ENCODE results near the gene RAD23A. TPM values are rescaled to one million over a fixed set of nuclear protein-coding genes. Genes with fewer than 3 reads are reported as not detected.

RAD23A gene
- total RNA-seq, 1 experiment from 2014 or later: 185 TPM

DNA sequence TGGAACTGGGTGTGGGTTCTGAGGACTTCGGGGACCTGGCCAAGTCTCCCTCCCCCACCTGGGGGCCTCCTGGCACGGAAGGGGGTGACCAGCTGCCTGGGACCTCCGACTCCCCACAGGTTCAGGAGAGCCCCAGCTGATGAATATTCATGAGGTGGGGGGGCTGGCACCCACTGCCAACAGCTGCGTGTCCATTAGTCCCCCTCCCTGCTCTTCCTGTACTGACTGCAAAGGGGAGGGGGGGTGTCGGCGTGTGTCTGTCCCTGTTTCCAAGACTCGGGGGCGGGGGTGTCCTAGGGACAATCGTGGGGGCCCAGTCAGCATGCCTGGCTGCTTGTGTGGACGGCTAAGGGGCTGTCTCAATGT, 39.0 kb downstream of the RAD23A start:
- DNase-seq (ENCODE audit: low spot score): no peak

DNA sequence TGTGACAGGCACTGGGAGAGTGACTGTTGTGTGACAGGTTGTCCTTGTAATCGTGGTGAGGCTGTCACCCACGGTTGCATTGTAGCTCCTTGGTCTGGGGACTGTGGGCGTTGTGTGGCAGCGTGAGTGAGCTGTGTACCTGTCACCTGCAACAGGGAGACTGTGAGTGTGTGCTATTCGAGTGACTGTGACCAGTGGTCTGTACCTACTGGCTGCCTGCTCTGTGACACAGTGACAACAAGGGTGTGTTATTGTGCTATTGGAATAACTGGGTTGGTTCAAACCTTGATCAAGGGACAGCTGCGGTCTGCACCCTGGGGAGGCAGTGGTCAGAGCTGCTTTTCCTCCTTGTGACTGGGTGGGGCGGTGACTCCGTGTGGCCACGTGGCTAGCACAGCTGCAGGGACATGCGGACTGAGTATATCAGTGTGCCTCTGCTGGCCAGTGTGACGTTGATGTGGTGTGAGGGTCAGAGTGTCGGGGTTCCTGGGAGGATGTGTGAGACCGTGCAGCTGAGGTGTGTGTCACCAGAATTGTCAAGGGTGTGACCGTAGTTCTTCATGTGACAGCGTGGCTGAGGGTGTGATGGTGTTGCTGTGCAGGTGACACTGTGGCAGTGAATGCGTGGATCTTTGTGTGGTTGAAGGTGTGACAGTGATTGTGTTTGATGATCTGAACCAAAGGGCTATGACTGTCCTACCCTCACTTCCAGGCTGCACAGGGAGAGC, 39.6 kb downstream of the RAD23A start:
- peak; percentile 90 for DNase-seq (ENCODE audit: low spot score)

DNA sequence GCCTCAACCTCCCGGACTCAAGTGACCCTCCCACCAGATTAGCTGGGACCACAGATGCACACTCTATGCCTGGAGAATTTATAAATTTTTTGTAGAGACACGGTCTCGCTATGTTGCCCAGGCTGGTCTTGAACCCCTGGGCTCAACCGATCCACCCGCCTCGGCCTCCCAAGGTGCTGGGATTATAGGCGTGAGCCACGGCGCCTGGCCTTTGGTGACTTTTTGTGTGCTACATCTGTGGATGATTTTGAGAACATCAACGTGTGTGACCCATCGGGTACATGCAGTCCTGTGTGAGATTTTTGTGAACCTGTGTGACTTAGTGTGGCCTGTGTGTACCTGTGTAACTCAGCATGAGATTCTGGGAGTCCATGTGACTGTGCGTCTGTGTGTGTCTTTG, 41.1 kb downstream of the RAD23A start:
- no peak for DNase-seq (ENCODE audit: low spot score)

DNA sequence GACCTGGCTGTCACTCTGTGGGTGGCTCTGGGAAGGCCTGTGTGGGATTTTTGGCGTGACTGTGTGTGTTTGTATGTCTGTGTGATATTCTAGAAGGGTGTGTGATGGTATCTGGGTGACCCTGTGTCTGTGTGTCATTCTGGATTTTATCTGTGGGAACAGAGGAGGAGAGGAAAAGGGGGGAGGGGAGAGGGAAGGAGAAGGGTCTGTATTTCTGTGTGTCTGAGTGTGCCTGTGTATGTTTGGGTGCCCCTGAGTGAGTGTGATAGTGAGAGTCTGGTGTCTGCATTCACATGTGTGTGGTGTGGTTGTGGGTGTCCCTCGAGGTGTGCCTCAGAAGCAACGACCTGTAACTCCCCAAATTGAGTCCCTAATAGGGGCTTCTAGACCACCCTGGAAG, 41.5 kb downstream of the RAD23A start:
- no peak for DNase-seq (ENCODE audit: low spot score)

DNA sequence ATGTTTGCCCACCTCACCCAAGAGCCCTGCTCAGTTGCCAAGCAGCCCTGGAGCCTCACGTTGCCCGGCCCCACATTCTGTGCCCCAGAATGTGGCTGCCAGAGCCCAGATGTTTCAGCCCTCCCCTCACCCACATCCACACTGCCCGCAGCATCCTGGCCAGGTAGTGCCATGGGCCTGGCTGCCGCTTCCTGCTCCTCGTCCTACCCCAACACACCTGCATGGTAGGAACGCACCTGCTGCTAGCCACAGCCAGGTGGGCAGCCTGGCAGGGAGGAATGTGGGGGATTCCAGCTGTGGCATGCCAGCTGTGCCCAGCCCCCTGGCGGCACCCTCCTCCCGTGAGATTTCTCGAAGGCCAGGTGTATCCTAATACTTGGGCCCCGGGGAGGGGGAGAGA, 42.1 kb downstream of the RAD23A start:
- no peak for DNase-seq (ENCODE audit: low spot score)

DNA sequence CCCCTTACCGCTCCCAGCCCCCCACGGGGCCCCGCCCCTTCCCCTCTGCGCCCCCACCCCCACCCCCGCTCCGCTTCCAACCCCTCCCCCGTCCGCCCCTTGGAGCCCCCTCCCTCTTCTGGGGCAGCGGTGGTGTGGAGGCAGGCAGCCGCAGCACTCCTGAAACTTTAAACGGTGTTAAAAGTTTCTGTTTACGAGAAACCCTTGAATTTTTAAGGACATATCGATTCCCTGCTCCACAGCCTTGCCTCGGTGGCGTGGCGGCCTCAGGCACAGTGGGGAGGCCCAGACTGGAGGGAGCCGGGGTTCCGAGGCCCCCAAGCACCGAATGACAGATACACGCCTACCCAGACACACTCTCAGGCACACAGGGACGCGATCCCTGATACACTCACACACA, 44.8 kb downstream of the RAD23A start:
- no peak for DNase-seq (ENCODE audit: low spot score)

DNA sequence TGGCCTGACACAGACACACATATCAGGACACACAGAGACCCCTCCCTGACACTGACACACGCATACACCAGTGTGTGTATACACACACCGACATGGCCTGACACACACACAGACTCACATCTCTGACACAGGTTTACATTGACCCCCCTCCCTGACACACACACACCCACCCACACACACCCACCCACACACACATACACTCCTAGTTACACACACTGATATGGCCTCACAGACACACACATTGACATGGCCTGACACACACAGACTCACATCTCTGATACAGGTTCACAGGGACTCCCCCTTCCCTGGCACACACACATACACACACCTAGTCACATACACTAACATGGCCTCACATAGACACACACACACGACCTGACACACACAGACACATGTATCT, 45.2 kb downstream of the RAD23A start:
- no peak for DNase-seq (ENCODE audit: low spot score)

DNA sequence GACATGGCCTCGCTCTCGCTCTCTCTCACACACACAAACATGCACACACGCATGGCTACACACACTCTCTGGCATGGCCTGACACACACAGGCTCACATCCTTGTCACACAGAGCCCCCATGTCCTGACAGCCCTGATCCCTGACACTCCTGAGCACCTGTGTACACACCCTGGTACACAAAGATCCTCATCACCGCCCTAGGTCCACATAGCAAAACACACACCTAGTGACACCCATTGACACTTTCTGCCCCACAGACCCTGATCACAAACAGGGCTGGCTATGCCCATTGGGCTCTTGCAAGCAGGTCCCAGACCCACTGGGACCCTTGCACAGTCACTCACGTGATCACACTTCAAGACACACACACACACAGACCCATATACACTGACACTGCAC, 45.6 kb downstream of the RAD23A start:
- no peak for DNase-seq (ENCODE audit: low spot score)

DNA sequence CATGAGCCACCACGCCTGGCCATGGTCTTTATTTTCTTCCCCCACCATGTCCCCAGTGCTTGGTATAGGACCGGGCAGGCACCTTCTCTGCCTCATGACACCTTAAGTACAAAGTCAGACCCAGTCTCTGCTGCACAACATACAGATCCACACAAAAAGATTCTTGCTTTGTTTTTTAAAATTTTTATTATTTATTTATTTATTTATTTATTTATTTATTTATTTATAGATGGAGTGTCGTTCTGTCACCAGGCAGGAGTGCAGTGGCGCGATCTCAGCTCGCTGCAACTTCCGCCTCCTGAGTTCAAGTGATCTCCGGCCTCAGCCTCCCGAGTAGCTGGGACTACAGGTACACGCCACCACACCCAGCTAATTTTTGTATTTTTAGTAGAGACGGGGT, 47.1 kb downstream of the RAD23A start:
- no peak for DNase-seq (ENCODE audit: low spot score)

DNA sequence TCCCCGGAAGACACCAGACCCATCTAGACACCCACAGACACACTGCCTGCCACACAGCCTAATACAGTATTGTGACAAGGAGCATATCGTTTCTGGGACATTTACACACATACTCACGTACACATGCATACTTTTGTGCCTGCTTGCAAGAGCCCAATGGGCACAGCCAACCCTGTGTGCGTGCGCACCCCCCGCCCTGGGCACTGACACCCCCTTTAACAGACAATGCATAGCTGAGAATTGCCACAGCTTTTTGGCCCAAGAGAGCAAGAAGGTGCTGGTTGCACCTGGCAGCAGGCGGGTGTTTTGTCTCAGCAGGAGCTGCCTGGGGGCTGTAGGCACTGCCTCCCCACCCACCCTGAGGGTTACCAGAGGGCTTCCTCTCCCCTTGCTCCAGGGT, 47.9 kb downstream of the RAD23A start:
- DNase-seq (ENCODE audit: low spot score): no peak

DNA sequence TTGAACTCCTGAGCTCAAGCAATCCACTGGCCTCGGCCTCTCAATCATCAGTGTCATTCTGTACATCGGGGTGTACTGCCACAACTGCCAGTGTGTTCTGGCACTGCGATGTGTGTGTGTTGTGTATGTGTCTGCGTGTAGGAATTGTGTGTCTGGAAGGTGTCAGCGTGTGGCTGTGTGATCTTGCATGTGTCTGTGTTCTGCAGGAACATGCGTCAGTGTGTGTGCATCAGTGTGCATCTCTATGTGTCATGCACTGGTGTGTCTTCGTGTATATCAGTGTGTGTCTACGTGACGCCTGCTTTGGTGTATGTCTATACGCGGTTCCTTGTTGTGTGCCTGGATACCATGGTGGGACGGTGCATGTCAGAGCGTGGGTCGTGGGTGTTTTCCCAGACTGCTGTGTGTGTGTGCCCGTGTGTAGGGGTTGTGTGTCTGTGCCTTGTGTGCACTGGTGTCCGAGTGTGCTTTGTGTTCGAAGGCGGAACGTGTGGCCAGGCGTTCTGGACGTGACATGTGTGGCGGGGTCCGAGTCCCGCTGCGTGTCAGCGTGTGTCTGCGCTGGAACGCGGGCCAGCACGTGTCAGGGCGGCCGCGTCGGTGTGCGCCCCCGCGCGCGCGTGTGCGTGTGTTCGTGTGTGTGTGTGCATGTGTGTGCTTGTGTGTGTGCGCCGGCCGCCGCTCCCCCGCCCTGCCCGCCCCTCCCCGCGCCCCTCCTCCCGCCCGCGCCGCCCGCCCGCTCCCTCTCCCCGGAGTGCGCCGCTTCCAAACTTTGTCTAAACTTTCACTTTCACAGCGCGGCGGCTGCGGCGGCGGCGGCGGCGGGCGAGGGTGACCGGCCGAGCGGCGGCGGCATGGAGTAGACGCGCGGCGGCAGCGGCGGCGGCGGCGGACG, 49.3 kb downstream of the RAD23A start, which contains the start of gene NFIX:
Gene NFIX (plus strand): TSS at position 775 of the 895 bp plus-strand sequence. CDS start 363 bp downstream, outside the sequence.
- no peak for DNase-seq (ENCODE audit: low spot score)

DNA sequence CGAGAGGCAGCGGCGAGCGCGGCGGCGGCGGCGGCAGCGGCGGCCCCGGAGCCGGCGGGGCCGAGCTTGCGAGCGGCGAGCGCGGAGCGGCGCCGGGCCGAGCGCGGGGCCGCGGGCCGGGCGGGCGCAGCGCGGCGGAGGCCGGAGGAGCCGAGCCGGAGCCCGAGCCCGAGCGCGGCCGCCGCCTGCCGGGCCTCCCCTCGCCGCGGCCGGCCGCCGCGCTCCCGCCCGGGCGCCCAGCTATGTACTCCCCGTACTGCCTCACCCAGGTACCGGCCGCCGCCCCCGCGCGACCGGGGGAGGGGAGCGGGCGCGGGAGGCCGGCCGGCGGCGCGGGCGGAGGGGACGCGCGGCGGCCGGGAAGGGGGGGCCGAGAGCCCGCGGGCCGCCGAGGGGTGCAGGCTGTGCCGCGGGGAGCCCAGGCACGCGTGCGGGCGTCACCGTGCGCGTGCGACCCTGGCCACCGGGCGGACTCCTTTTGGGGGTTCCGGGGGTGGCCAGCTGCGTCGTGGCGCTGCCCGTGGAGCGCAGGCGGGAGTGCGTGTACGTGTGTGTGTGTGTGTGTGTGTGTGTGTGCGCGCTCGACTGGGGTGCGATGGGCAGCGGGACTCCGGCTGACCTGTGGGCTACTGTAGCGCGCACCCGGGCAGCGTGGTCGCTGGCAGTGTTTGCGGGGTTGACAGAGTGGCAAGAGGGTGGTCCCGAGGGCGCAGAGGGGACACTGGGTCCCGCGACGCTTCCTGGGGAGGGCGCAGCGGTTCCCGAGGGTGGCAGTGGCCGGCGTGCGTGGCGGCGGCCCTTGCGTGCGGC, 50.1 kb downstream of the RAD23A start:
- DNase-seq (ENCODE audit: low spot score): no peak

DNA sequence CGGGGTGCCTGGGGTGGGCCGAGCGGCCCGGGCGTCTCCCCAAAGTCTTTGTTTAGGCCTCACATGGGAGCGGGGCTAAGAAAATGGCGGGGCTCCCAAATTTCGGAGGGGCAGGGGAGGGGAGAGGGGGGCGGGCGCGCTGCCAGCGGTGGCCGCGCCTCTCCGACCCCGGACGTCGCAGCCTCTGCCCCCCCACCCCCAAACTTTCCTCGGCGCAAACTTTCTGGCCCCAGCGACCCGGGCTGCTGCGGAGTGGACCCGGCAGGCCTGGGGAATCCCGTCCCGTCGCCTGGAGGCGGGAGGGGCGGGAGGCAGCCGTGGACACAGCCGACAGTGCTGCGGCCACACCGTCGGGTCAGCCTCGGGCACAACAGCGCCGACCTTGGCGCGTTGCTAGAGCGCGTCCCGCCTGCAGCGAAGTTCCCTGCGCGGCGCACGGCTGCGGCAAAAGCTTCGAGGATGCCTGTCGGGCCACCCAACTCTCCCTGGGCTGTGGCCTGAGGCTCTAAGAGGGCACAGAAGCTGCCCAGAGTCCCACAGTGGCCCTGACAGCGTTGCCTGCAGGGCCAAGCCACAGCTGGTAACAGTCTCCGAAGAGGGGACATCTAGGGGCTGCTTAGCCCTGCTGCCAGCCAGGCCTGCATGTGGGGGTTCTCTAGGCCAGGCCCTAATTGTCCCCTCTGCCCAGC, 50.9 kb downstream of the RAD23A start:
- no peak for DNase-seq (ENCODE audit: low spot score)

DNA sequence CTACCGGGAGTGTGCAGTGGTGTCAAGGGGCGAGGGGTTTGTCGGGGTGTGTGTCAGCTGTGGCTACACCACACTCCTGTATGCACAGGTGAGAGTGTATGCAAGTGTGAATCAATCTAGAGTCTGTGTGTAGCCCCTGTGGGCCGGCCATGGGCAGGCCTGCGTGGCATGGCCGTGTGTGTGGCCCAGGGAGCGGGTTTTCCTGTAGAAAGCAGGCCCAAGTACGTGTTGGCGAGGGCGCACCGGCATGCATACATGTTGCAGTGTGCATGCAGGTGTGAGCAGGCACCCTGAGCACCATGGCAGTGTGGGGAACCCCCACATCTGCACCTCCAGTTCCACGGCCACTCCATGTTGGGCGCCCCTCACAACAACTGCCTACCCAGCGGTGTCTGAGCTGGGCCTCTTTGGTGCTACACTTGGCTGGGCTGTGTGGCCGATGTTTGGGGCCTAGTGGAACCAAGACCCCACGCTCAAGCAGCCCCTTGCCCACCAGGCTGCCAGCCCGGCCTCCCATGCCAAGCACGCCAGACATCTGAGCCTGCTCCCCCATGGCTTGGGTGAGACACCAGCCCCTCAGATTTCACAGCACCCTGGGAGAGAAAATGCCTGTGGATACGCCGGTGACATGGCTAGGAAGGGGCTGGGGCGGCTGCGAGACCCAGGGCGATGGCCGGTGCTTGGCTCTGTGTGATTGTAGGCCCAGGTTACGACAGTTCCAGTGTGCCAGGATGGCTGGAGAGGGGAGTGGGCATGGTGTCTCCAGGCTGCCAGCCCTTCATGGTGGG, 51.7 kb downstream of the RAD23A start:
- DNase-seq (ENCODE audit: low spot score): no peak

DNA sequence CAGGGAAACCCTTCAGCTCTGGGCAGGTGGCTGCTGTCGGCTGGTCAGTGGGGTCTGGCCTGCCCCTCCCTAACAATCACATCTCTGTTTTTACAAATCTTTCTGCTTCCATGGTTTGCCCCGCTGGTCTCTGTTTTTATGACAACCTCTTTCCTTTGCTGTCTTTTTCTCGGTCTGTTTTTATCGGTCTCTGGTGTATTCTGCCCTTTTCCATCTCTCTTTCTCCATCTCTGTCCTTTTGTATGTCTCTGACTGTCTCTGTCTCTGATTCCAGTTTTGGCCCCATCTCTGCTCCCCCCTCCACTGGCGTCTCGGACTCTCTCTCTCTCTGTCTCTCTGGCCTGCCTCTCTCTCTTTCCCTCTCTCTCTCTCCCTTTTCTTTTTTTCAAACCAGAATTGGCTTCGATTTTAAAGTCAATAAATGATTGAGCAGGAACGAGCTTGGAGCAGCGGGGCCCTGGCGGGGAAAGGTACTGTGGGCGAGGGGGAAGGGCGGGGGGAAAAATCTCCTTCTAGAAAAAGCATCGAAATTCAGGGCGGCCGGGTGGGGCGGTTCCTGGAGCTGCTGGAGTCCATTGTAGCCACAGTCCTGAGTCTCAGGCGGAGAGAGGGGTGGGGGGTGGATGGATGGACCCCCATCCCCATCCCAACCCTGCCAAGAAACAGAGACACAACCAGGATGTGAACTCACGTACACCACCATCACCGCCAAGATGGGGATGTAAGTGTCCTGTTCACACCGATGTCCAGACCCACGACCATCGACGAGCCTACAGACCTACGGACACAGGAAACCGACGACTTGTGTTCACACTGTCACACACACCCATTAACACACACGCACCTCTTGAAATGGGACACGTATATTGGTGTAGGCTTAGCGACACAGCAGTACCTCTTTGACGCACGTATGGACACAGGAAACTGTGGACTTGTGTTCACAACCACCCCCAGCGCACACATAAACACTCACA, 52.6 kb downstream of the RAD23A start:
- DNase-seq (ENCODE audit: low spot score): no peak

DNA sequence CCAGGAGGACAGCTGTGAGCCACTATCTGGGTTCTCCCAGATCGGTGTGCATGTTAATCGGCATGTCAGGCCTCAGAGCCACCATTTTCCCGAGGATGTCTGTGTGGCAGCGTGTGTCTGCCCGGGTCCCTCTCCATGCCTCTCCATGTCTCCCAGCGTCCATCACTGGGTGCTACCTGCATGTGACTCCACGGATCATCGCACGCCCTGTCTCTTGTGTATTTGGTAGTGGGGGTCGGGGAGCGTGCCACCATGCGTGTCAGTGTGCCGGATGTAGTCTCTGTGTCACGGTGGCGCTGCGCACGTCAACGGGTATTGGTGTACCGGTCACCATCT, 55.5 kb downstream of the RAD23A start:
- DNase-seq (ENCODE audit: low spot score): no peak

DNA sequence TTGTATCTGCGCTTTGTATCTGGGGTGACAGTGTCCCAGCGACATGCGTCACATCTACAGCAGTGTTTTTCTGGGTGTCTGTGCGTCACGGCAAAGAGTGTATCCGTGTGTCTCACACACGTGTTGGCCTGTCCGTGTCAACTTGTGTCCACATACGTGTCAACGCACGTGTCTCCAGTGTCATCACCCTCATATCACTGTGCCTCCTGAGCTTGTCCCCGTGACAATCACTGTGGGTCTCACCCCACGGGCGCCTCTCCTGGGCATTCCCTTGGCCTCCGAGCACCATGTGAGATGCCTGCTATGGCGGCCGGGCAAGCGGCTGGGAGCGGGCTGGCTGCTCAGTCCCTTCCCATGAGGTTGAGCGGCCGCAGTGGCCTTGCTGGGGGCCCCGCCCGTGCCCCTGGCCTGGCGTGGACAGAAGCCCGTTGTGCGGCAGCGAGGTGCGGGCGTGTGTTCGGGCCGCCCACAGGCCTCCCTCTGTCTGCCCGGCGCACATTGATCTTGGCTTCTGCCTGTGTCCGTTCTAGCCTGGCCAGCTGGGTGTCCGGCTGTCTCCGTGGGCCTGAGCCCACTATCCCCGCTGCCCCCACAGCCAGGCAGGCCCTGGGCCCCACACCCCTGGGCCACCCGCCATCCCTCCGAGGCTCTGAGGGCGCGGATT, 56.0 kb downstream of the RAD23A start:
- no peak for DNase-seq (ENCODE audit: low spot score)

DNA sequence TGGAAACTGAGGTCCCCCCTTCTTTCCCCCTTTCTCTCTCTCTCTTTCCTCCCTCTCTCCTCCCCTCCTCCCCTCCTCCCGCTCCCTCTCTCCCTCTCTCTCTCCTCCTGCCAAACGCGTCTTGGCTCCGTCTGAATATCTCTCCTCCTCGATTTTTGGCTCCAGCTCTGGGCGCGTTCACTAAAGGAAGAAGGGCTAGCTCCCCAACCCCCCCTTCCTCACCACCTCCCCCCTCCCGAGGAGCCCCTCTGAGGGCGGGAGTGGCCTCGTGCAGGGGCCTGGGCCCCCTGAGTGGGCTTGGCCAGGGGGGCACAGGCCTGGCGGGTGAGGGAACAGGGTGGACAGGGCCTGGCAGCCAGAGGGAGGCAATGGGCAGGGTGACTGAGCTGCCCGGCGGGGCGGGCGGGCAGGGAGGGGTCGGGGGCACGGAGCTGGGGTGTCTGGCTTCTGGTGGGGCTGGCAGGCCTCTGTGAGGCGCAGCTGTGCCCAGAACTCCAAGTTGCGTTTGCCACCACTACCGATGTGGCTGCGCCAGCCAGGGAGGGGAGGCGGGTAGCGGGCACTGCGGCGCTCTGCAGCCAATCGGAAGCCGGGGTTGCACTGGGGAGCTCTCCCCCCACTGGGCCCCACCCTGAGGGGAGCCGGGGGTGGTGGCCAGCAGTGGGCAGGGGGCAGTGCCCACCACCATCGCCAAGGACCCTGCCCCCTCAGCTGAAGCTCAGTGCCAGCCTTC, 56.7 kb downstream of the RAD23A start:
- no peak for DNase-seq (ENCODE audit: low spot score)

DNA sequence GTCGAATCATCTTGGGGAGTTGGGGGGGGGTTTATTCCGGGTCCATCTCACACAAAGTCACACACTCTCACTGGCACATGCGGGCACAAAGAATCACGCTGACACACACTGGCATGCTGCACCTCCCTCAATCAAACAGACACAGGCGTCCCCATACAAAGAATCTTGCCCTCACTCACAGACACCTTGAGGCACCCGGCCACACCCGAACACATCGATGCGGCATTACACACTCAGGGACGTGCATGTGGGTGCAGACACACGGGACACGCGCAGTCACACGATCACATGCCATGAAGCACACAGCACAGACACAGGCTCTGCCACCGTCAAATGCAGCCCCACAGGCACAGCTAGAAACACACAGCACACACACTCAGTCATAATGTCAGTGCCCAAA, 57.4 kb downstream of the RAD23A start:
- DNase-seq (ENCODE audit: low spot score): no peak

Measured in A172 (cell line).